ENCODE measurements around the gene NOSIP. TPM values are rescaled to one million over a fixed set of nuclear protein-coding genes. Genes with fewer than 3 reads are reported as not detected.
A peak's percentile ranks its signal among the peaks of the same experiment; 100 is the strongest.

The NOSIP gene
- total RNA-seq, 1 experiment from 2014 or later = 66.1 TPM

DNA sequence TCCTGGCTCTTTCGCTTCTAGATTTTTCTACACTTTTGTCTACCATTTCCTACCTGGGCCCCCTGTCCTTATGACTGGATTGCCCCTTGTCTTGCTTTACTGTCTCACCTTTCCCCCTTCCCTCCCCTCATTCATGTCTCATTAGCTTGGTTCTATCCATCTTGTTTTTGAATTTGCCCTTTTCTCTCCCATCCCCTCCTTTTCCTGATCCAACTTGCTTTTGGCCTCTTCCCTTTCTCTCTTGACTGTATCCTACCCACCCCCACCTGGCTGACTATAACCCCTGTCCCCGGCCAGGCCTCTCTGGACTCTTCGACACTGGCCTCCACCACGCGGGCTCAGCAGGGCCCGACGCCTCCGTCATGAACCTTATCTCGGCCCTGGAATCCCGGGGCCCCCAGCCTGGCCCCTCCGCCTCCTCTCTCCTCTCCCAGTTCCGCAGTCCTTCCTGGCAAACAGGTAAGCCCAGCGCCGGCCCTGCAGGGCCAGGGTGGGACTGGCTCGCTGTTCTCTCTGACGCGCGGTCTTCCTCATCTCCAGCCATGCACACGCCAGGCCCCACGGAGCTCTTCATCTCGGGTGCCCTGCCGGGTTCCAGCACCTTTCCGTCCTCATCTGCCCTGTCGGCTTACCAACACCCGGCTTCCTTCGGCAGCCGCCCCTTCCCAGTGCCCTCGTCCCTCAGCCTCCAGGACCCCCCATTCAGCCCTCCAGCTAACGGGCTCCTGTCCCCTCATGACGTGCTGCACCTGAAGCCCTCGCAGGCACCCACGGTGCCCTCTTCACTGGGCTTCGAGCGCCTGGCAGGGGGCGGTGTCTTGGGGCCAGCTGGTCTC is 14.0 kb upstream of the NOSIP start:
- TSS peak; percentile 55 for BruUV-seq (replicated peaks)
- TF ChIP-seq POLR2AphosphoS5 (IDR thresholded peaks at IDR 0.05; ENCODE audit: low read depth, low read length) = no peak
- TF ChIP-seq REST (IDR thresholded peaks at IDR 0.05; ENCODE audit: insufficient read depth in 1 of 2, low read depth in 2 of 2, low read length in 1 of 2) = no peak
- no peak for TF ChIP-seq SIN3A (IDR thresholded peaks at IDR 0.05; ENCODE audit: borderline replicate concordance, insufficient read depth, low read depth, low read length)
- TF ChIP-seq CTCF (IDR thresholded peaks at IDR 0.05) = no peak
- no peak for TF ChIP-seq TCF7L2 (IDR thresholded peaks at IDR 0.05; ENCODE audit: low read depth, low read length)
- Histone ChIP-seq H3K4me3 (ENCODE audit: low read depth in 2 of 2, low read length in 2 of 2) (no peak overlapping the region; a peak in 1 of 4 replicates), H3K36me3 (ENCODE audit: control insufficient read depth, insufficient read depth, low read length) (peaks cover 4% of the 10 kb centered on the region; the same call in 1 of the 2 replicates), H3K4me1 (ENCODE audit: control insufficient read depth, insufficient read depth, low read length) (peaks cover 8% of the 10 kb centered on the region), H3K27me3 (ENCODE audit: control insufficient read depth, insufficient read depth, low read length) (no peaks in the 10 kb centered on the region), H3K9me3 (ENCODE audit: control insufficient read depth, insufficient read depth, low read depth, low read length) (no peaks in the 10 kb centered on the region), H3K27ac (ENCODE audit: low read length) (peak overlapping the region; percentile 73)
- ATAC-seq (no peak), DNase-seq (ENCODE audit: low read depth, low spot score) (no peak)
- intact Hi-C loops (cut with micrococcal nuclease; ENCODE audit: unreplicated experiment) (no loop called here), in situ Hi-C loops (cut with HindIII; ENCODE audit: low pct_unique_long_range_greater_than_20kb, low sequenced_read_pairs) (no loop called here)
- ChIA-PET CTCF (no interaction called here), POLR2A (no interaction called here)

GRCh38 chr19:49593233-49594113 is 13.1 kb upstream of the NOSIP start:
- ATAC-seq (peak; percentile 70), DNase-seq (ENCODE audit: low read depth, low spot score) (no peak)
- Histone ChIP-seq H3K9me3 (ENCODE audit: control insufficient read depth, insufficient read depth, low read depth, low read length) (no peaks in the 10 kb centered on the region), H3K27ac (ENCODE audit: low read length) (peak overlapping the region; percentile 77), H3K4me1 (ENCODE audit: control insufficient read depth, insufficient read depth, low read length) (peaks cover 8% of the 10 kb centered on the region), H3K4me3 (ENCODE audit: low read depth in 2 of 2, low read length in 2 of 2) (peak overlapping the region; percentile 67 to 73), H3K36me3 (ENCODE audit: control insufficient read depth, insufficient read depth, low read length) (peaks cover 4% of the 10 kb centered on the region; the same call in 1 of the 2 replicates), H3K27me3 (ENCODE audit: control insufficient read depth, insufficient read depth, low read length) (no peaks in the 10 kb centered on the region)
- in situ Hi-C loops (cut with HindIII; ENCODE audit: low pct_unique_long_range_greater_than_20kb, low sequenced_read_pairs) (no loop called here), intact Hi-C loops (cut with micrococcal nuclease; ENCODE audit: unreplicated experiment) (no loop called here)
- BruUV-seq (replicated peaks) = no TSS peak
- TF ChIP-seq SIN3A (IDR thresholded peaks at IDR 0.05; ENCODE audit: borderline replicate concordance, insufficient read depth, low read depth, low read length) = no peak
- TF ChIP-seq POLR2AphosphoS5 (IDR thresholded peaks at IDR 0.05; ENCODE audit: low read depth, low read length) = no peak; the same call in 1 of the 2 replicates
- no peak for TF ChIP-seq REST (IDR thresholded peaks at IDR 0.05; ENCODE audit: insufficient read depth in 1 of 2, low read depth in 2 of 2, low read length in 1 of 2)
- TF ChIP-seq TCF7L2 (IDR thresholded peaks at IDR 0.05; ENCODE audit: low read depth, low read length) = no peak
- no peak for TF ChIP-seq CTCF (IDR thresholded peaks at IDR 0.05)
- POLR2A ChIA-PET = interaction anchor here (0.6 kb wide), 1 partner anchor 43 kb away, joined by 4 read pairs; no protein-coding TSS in a partner anchor
- CTCF ChIA-PET = interaction anchor here (0.6 kb wide), 1 partner anchor 56 kb away, joined by 4 read pairs; no protein-coding TSS in a partner anchor
